B cell (primary cell): ENCODE measurements around the gene BTNL9.

Experiments
- CTCF ChIP-seq: fragments of 200-600 bp; IDR thresholded peaks from one replicate; pipeline ENCODE4 v1.8.0; 2022; ENCODE audit warnings: antibody characterized with exemption, mild to moderate bottlenecking
- EZH2 ChIP-seq: IDR thresholded peaks from 2 replicates; pipeline ENCODE4 v1.6.1; 2012; ENCODE audit warnings: borderline replicate concordance, low read depth, mild to moderate bottlenecking, moderate library complexity, low read length; ENCODE audit not compliant: insufficient read depth, poor library complexity, severe bottlenecking

GRCh38 chr5:181099602-181100086 is 59.6 kb downstream of the BTNL9 start:
- TF ChIP-seq CTCF (no peak), EZH2 (no peak)
